A549 treated with Mapracorat at 1 μM for 4 hours (cell line): ENCODE data around the gene SUZ12. TPM values are rescaled to one million over a fixed set of nuclear protein-coding genes. Genes with fewer than 3 reads are reported as not detected.

ENCODE experiments used
- total RNA-seq: library from RNA; stranded (reverse); fragments of 200-300 nt; extraction: Qiagen RNA extraction; gene quantifications from 5 replicates; pipeline ENCODE4 v1.2.3, GENCODE V29; 2022

Gene SUZ12
- 22.5 to 26.7 TPM (median 24.7 TPM) in 5 replicates for total RNA-seq

GRCh38 chr17:31936615-31937609 lies at the start of gene SUZ12:
SUZ12 (plus strand) TSS chr17:31937007; CDS start chr17:31937247, 240 bp downstream.

GRCh38 chr17:32006957-32007462 lies 70.2 kb downstream of the SUZ12 start, which contains the start of gene LRRC37B:
LRRC37B (plus strand) TSS chr17:32007383; CDS start chr17:32021393, 14,010 bp downstream.

Other genes starting within 250 kb of the SUZ12 start
- gene COPRS, start 77.8 kb upstream of the SUZ12 start, total RNA-seq: 115 to 175 TPM (median 158 TPM) in 5 replicates
- 60.8 to 82.2 TPM (median 77.2 TPM) in 5 replicates for gene UTP6, start 35.3 kb upstream of the SUZ12 start, total RNA-seq
- 9.7 to 10.6 TPM (median 10.6 TPM) in 5 replicates for gene LRRC37B, start 70.4 kb downstream of the SUZ12 start, total RNA-seq
- 17.6 to 25.4 TPM (median 23.0 TPM) in 5 replicates for gene RHOT1, start 205.5 kb downstream of the SUZ12 start, total RNA-seq